Measurements from ENCODE around the gene DENND1B. TPM values are rescaled to one million over a fixed set of nuclear protein-coding genes. Genes with fewer than 3 reads are reported as not detected.

Gene DENND1B
- total RNA-seq, 1 experiment from 2014 or later: 1.9 TPM

- no peak for TF ChIP-seq EZH2 (IDR thresholded peaks at IDR 0.05; ENCODE audit: borderline replicate concordance, low read depth, low read length, poor library complexity, severe bottlenecking)
- TF ChIP-seq, protein P1, sequence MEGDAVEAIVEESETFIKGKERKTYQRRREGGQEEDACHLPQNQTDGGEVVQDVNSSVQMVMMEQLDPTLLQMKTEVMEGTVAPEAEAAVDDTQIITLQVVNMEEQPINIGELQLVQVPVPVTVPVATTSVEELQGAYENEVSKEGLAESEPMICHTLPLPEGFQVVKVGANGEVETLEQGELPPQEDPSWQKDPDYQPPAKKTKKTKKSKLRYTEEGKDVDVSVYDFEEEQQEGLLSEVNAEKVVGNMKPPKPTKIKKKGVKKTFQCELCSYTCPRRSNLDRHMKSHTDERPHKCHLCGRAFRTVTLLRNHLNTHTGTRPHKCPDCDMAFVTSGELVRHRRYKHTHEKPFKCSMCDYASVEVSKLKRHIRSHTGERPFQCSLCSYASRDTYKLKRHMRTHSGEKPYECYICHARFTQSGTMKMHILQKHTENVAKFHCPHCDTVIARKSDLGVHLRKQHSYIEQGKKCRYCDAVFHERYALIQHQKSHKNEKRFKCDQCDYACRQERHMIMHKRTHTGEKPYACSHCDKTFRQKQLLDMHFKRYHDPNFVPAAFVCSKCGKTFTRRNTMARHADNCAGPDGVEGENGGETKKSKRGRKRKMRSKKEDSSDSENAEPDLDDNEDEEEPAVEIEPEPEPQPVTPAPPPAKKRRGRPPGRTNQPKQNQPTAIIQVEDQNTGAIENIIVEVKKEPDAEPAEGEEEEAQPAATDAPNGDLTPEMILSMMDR (conservative IDR thresholded peaks at IDR 0.05; ENCODE audit: low read depth, low read length): 0 out of 2 replicates have a peak, but pooled peaks have one; percentile 18
- no TSS peak for BruUV-seq (replicated peaks)
- Histone ChIP-seq H3K27ac (ENCODE audit: low read depth, low read length, poor library complexity, severe bottlenecking) (no peak overlapping the region), H3K9me3 (ENCODE audit: low read depth, low read length, poor library complexity, severe bottlenecking) (peaks cover 8% of the 10 kb centered on the region), H3K36me3 (ENCODE audit: insufficient read depth, low read length, poor library complexity, severe bottlenecking) (no peaks in the 10 kb centered on the region), H3K4me3 (ENCODE audit: low read depth, low read length, poor library complexity, severe bottlenecking) (no peak overlapping the region), H3K4me1 (ENCODE audit: insufficient read depth, low read length, poor library complexity, severe bottlenecking) (no peaks in the 10 kb centered on the region), H3K27me3 (replicated peaks; ENCODE audit: insufficient read depth, low read depth, low read length, poor library complexity) (no peaks in the 10 kb centered on the region)
- no peak for DNase-seq (ENCODE audit: low spot score)
- CTCF ChIA-PET: no interaction called here
- POLR2A ChIA-PET (ENCODE audit: low non-redundant PET): no interaction called here
- intact Hi-C loops (cut with micrococcal nuclease; ENCODE audit: unreplicated experiment): no loop called here
Observed at GRCh38 chr1:197692965-197693364, 82.3 kb downstream of the DENND1B start.

- H3K4me3 ChIP-seq (ENCODE audit: low read depth, low read length, poor library complexity, severe bottlenecking): no peak overlapping the region
- CTCF ChIA-PET: no interaction called here
- no peak for DNase-seq (ENCODE audit: low spot score)
- no peaks in the 10 kb centered on the region for H3K27me3 ChIP-seq (replicated peaks; ENCODE audit: insufficient read depth, low read depth, low read length, poor library complexity)
- POLR2A ChIA-PET (ENCODE audit: low non-redundant PET): no interaction called here
- intact Hi-C loops (cut with micrococcal nuclease; ENCODE audit: unreplicated experiment): no loop called here
- H3K27ac ChIP-seq (ENCODE audit: low read depth, low read length, poor library complexity, severe bottlenecking): no peak overlapping the region
- no peaks in the 10 kb centered on the region for H3K4me1 ChIP-seq (ENCODE audit: insufficient read depth, low read length, poor library complexity, severe bottlenecking)
- BruUV-seq (replicated peaks): no TSS peak
- TF ChIP-seq EZH2 (IDR thresholded peaks at IDR 0.05; ENCODE audit: borderline replicate concordance, low read depth, low read length, poor library complexity, severe bottlenecking): no peak
- TF ChIP-seq, protein P1 (conservative IDR thresholded peaks at IDR 0.05; ENCODE audit: low read depth, low read length): no peak
- H3K36me3 ChIP-seq (ENCODE audit: insufficient read depth, low read length, poor library complexity, severe bottlenecking): no peaks in the 10 kb centered on the region
- peaks cover 9% of the 10 kb centered on the region for H3K9me3 ChIP-seq (ENCODE audit: low read depth, low read length, poor library complexity, severe bottlenecking)
Observed at GRCh38 chr1:197691816-197692215, 83.5 kb downstream of the DENND1B start.

GRCh38 chr1:197690074-197690473, 85.2 kb downstream of the DENND1B start:
- TF ChIP-seq, protein P1 (conservative IDR thresholded peaks at IDR 0.05; ENCODE audit: low read depth, low read length): no peak
- no peak for TF ChIP-seq EZH2 (IDR thresholded peaks at IDR 0.05; ENCODE audit: borderline replicate concordance, low read depth, low read length, poor library complexity, severe bottlenecking)
- DNase-seq (ENCODE audit: low spot score): no peak
- H3K9me3 ChIP-seq (ENCODE audit: low read depth, low read length, poor library complexity, severe bottlenecking): peaks cover 9% of the 10 kb centered on the region
- BruUV-seq (replicated peaks): no TSS peak
- no peak overlapping the region for H3K27ac ChIP-seq (ENCODE audit: low read depth, low read length, poor library complexity, severe bottlenecking)
- H3K4me3 ChIP-seq (ENCODE audit: low read depth, low read length, poor library complexity, severe bottlenecking): no peak overlapping the region
- no peaks in the 10 kb centered on the region for H3K36me3 ChIP-seq (ENCODE audit: insufficient read depth, low read length, poor library complexity, severe bottlenecking)
- CTCF ChIA-PET: no interaction called here
- POLR2A ChIA-PET (ENCODE audit: low non-redundant PET): no interaction called here
- intact Hi-C loops (cut with micrococcal nuclease; ENCODE audit: unreplicated experiment): no loop called here
- H3K27me3 ChIP-seq (replicated peaks; ENCODE audit: insufficient read depth, low read depth, low read length, poor library complexity): no peaks in the 10 kb centered on the region
- no peaks in the 10 kb centered on the region for H3K4me1 ChIP-seq (ENCODE audit: insufficient read depth, low read length, poor library complexity, severe bottlenecking)
